PC-3 (cell line): ENCODE results near the gene BCAR1. TPM values are rescaled to one million over a fixed set of nuclear protein-coding genes. Genes with fewer than 3 reads are reported as not detected.
A peak's percentile ranks its signal among the peaks of the same experiment; 100 is the strongest.

Experiments
- ATAC-seq: fragments of 200-7000 bp; cut with Tn5 transposase; 2 replicates; pipeline ENCODE4 v1.9.1; 2020; ENCODE audit warnings: mild to moderate bottlenecking, moderate library complexity
- BruUV-seq: library from RNA; stranded (reverse); fragments of 400-500 nt; replicated peaks from 2 replicates; lab custom pipeline; 2021; lab: Mats Ljungman, UMichigan
- CTCF ChIA-PET: fragments of 300-600 bp; sonication (Branson Sonifier 250); formaldehyde crosslinking; loops from one replicate; lab custom pipeline; 2022; ENCODE audit warnings: antibody characterized with exemption; lab: Charles Lee
- POLR2A ChIA-PET: fragments of 300-600 bp; sonication (Branson Sonifier 250); formaldehyde crosslinking; loops from one replicate; lab custom pipeline; 2022; ENCODE audit warnings: antibody characterized with exemption; ENCODE audit not compliant: unreplicated experiment; lab: Charles Lee
- DNase-seq: peaks from one replicate; pipeline ENCODE4 v3.0.0-alpha.2; 2015
- H2AFZ ChIP-seq: fragments of 300-600 bp; sonication (generic); 2 replicates; pipeline ENCODE4 v1.6.0; 2016; ENCODE audit warnings: antibody characterized with exemption, low read length
- H3F3A ChIP-seq: fragments of 300-600 bp; sonication (generic); one replicate; pipeline ENCODE4 v1.6.0; 2017; ENCODE audit warnings: antibody characterized with exemption, low read length, control low read depth, mild to moderate bottlenecking; ENCODE audit not compliant: unreplicated experiment
- H3K27ac ChIP-seq: fragments of 300-600 bp; sonication (generic); 2 replicates; pipeline ENCODE4 v1.5.1; 2016; ENCODE audit warnings: mild to moderate bottlenecking, low read length
- H3K27me3 ChIP-seq: fragments of 300-600 bp; sonication (generic); 2 replicates; pipeline ENCODE4 v1.6.1; 2016; ENCODE audit warnings: low read length, mixed read lengths
- H3K36me3 ChIP-seq: fragments of 300-600 bp; sonication (generic); 2 replicates; pipeline ENCODE4 v1.6.1; 2016; ENCODE audit warnings: low read depth, mixed run types, low read length, mixed read lengths
- H3K4me1 ChIP-seq: fragments of 300-600 bp; sonication (generic); 2 replicates; pipeline ENCODE4 v1.5.1; 2016; ENCODE audit warnings: low read length; ENCODE audit not compliant: insufficient read depth
- H3K4me2 ChIP-seq: fragments of 300-600 bp; sonication (generic); 2 replicates; pipeline ENCODE4 v1.6.0; 2016; ENCODE audit warnings: low read length
- H3K4me3 ChIP-seq: fragments of 300-600 bp; sonication (generic); 2 replicates; pipeline ENCODE4 v1.5.1; 2016; ENCODE audit warnings: mild to moderate bottlenecking, low read length, mixed read lengths
- H3K79me2 ChIP-seq: fragments of 300-600 bp; sonication (generic); 2 replicates; pipeline ENCODE4 v1.6.1; 2017; ENCODE audit warnings: low read length, mixed read lengths
- H3K9ac ChIP-seq: fragments of 300-600 bp; sonication (generic); 2 replicates; pipeline ENCODE4 v1.6.0; 2016; ENCODE audit warnings: mild to moderate bottlenecking, low read length
- H3K9me2 ChIP-seq: fragments of 300-600 bp; sonication (generic); replicated peaks from 2 replicates; pipeline ENCODE4 v1.6.1; 2016; ENCODE audit warnings: mixed run types, low read length, mixed read lengths
- H3K9me3 ChIP-seq: fragments of 300-600 bp; sonication (generic); 2 replicates; pipeline ENCODE4 v1.6.1; 2016; ENCODE audit warnings: low read length, mixed read lengths
- H4K20me1 ChIP-seq: fragments of 300-600 bp; sonication (generic); 2 replicates; pipeline ENCODE4 v1.6.1; 2016; ENCODE audit warnings: low read length, mixed read lengths
- CTCF ChIP-seq: fragments of 300-600 bp; sonication (generic); conservative IDR thresholded peaks from 2 replicates; pipeline ENCODE4 v1.5.1; 2017; ENCODE audit warnings: antibody characterized with exemption, low read depth, mild to moderate bottlenecking, low read length
- EZH2 ChIP-seq: fragments of 300-600 bp; sonication (generic); IDR thresholded peaks from one replicate; pipeline ENCODE4 v1.6.1; 2017; ENCODE audit warnings: antibody characterized with exemption, mild to moderate bottlenecking, low read length; ENCODE audit not compliant: unreplicated experiment
- EZH2phosphoT487 ChIP-seq: fragments of 300-600 bp; sonication (generic); IDR thresholded peaks from 2 replicates; pipeline ENCODE4 v1.6.1; 2018; ENCODE audit warnings: mild to moderate bottlenecking, antibody characterized with exemption, low read length, borderline replicate concordance
- intact Hi-C: fragments of 100-400 bp; cut with micrococcal nuclease; formaldehyde crosslinking; loops from 2 replicates; pipeline ENCODE4 v1.9.0; 2023
- total RNA-seq: library from RNA; depleted of rRNA; stranded (reverse); fragments of >200 nt; gene quantifications from 2 replicates; pipeline ENCODE4 v1.2.3, GENCODE V29; 2014

The BCAR1 gene
- total RNA-seq, 1 experiment from 2014 or later, result 49.3 TPM

GRCh38 chr16:75267631-75268264 is 16.3 kb upstream of the BCAR1 start:
- no peak for TF ChIP-seq CTCF
- no peak for TF ChIP-seq EZH2phosphoT487
- no peak for TF ChIP-seq EZH2
- Histone ChIP-seq H3K27ac (no peak overlapping the region), H3K36me3 (no peaks in the 10 kb centered on the region), H3K79me2 (peaks cover 29% of the 10 kb centered on the region), H3K4me1 (peaks cover 35% of the 10 kb centered on the region), H4K20me1 (peaks cover 6% of the 10 kb centered on the region; the same call in 1 of the 2 replicates), H3F3A (no peaks in the 10 kb centered on the region), H3K4me3 (no peak overlapping the region), H3K9ac (no peak overlapping the region), H3K4me2 (peak overlapping the region; percentile 54), H3K9me3 (no peaks in the 10 kb centered on the region), H3K9me2 (no peaks in the 10 kb centered on the region), H2AFZ (no peak overlapping the region), H3K27me3 (no peaks in the 10 kb centered on the region)
- ChIA-PET CTCF (interaction anchor here (0.5 kb wide), 1 partner anchor 118 kb away, joined by 3 read pairs; no protein-coding TSS in a partner anchor), POLR2A (interaction anchor here (0.6 kb wide), 1 partner anchor 23 kb away, joined by 3 read pairs; no protein-coding TSS in a partner anchor)
- BruUV-seq, result no TSS peak
- intact Hi-C loops, result no loop called here
- DNase-seq, result peak; percentile 86
- peak; percentile 70 for ATAC-seq

GRCh38 chr16:75266738-75267630 is 15.6 kb upstream of the BCAR1 start:
- intact Hi-C loops, result no loop called here
- POLR2A ChIA-PET, result no interaction called here

More at GRCh38 chr16:75266738-75267630, 15.6 kb upstream of the BCAR1 start:
- TF ChIP-seq EZH2, result no peak
- no peak for TF ChIP-seq CTCF
- TF ChIP-seq EZH2phosphoT487, result no peak
- DNase-seq (no peak), ATAC-seq (no peak)
- Histone ChIP-seq H3K9ac (no peak overlapping the region), H2AFZ (no peak overlapping the region), H4K20me1 (peaks cover 6% of the 10 kb centered on the region; the same call in 1 of the 2 replicates), H3K79me2 (peaks cover 37% of the 10 kb centered on the region), H3K27ac (no peak overlapping the region), H3K27me3 (no peaks in the 10 kb centered on the region), H3K36me3 (no peaks in the 10 kb centered on the region), H3F3A (no peaks in the 10 kb centered on the region), H3K9me2 (no peaks in the 10 kb centered on the region), H3K4me1 (peaks cover 35% of the 10 kb centered on the region), H3K9me3 (no peaks in the 10 kb centered on the region), H3K4me2 (peak overlapping the region; percentile 54; the same call in 1 of the 2 replicates), H3K4me3 (no peak overlapping the region)
- CTCF ChIA-PET, result interaction anchor here (0.5 kb wide), 1 partner anchor 118 kb away, joined by 3 read pairs; no protein-coding TSS in a partner anchor
- BruUV-seq, result no TSS peak
